NCI-H526 (cell line): ENCODE data around the gene CDC14B.
"Not testable (repeated sequence)": the region's sequence is repeated elsewhere in the genome, so short reads cannot be mapped to it uniquely, and the experiment has no call there.

ENCODE experiments used
- DNase-seq, 2 experiments: peaks; one replicate each; lab custom pipeline; 2025; lab: John Stamatoyannopoulos, UW

The CDC14B gene

GRCh38 chr9:96626912-96627311, 7.3 kb upstream of the CDC14B start:
- DNase-seq: no peak

- no peak for DNase-seq
Observed at GRCh38 chr9:96621618-96622017, 2.0 kb upstream of the CDC14B start.

- no peak for DNase-seq
Observed at GRCh38 chr9:96620832-96621269, 1.2 kb upstream of the CDC14B start.

DNA sequence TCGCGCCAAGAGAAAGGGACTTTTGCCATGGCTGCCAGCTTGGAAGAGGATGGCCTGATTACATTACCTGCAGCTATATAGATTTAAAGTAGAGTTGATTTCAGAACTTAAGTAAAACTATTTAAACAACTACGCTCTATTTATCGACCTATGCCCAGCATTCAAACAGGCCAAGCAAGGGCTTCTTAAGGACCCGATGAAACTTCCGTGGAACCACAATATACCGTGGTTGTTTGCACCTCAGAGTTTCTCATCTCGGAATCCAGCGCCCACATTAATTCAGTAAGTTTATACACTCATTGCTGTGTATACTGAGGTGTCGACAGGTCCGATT, 505 bp upstream of the CDC14B start:
- DNase-seq: no peak

- no peak for DNase-seq
Observed at GRCh38 chr9:96619124-96619465, 548 bp downstream of the CDC14B start.

DNA sequence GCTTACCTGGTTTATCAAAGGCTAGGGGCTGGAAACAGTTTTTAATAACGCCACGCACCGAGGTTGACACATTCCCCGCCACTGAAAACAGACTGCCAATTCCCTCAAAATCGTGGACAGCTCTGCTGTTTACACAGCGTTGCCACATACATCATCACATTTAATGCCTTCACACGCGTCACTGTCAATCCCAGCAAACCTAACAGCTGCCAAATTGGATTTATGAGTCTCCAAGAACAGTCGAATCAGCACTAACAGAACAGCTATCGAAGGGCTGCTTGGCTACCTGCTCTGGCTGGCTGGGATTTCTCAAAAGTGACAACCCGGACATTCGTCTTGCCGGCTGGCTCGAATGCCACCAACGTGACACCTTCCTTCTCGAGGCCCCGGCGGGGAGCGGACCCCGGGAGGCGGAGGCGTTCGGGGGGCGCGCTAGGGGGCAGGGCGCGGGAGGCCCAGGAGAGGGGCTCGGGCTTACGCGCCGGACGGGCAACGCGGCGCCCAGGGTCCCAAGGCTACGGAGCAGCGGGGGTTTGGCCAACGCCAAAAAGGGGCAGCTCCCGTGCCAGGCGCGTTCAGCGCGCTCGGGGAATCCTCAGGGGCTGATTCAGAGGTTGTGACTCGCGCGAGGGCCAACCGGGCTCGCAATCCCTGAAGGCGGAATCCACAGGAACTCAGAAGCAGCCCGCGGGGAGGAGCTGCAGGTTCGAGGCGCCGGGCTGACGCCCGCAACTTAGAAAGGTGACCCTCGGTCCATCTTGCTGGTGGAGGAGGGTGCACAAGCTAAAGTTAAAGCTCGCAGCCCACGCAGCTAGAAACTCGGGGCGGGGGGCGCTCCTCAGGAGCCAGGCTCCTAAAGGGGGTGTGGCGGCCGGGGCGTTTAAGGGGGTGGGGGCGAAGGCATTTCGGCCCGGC, 1.2 kb downstream of the CDC14B start:
- DNase-seq: peak in 1 of 2 experiments; percentile 29

DNA sequence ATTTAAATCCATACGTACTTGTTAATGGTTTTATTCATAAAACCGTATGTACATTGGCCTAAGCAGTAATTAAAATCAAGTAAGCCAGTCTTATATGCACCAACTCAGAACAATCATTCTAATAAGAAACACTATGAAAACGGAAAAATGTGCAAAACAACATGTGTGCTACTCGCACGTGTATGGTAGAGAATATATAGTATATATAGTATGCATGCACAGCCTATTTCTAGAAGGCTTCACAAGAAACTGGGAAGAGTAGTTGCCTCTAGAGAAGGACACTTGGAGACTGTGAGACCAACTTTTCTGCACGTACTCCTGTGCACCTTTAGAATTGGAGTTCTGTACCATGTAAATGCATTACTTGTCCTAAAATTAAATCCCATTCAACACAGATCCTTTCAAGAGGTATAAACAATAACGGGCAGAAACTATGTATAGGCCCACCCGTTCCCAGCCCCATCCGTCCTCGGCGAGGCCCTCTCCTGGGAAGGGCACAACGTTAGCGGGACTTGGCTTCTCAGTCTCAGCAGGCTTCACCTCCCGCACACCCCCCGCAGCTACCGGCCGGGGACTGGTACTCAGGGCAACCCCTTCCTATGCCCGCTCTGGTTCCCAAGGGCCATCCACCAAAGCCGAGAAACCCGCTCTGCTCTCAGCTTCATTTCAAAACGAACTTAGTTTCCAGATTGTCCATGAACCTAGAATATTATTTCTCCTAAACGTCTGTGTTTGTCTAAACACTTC, 2.0 kb downstream of the CDC14B start:
- no peak for DNase-seq

GRCh38 chr9:96616817-96617438, 2.7 kb downstream of the CDC14B start:
- DNase-seq: no peak

GRCh38 chr9:96615411-96615810, 4.2 kb downstream of the CDC14B start:
- no peak for DNase-seq

DNA sequence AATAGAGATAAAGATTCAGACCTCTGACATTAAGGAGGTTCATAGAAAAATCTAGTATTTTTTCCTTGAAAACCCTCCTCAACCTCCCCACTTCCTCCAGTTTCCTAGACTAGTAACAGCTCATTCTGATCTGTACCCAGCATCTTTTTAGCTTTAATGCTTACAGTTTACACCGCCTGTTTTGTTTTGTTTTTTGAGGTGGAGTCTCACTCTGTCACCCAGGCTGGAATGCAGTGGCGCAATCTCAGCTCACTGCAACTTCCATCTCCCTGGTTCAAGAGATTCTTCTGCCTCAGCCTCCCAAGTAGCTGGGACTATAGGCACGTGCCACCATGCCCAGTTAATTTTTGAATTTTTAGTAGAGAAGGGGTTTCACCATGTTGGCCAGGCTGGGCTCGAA, 5.0 kb downstream of the CDC14B start:
- DNase-seq: not testable (repeated sequence)

DNA sequence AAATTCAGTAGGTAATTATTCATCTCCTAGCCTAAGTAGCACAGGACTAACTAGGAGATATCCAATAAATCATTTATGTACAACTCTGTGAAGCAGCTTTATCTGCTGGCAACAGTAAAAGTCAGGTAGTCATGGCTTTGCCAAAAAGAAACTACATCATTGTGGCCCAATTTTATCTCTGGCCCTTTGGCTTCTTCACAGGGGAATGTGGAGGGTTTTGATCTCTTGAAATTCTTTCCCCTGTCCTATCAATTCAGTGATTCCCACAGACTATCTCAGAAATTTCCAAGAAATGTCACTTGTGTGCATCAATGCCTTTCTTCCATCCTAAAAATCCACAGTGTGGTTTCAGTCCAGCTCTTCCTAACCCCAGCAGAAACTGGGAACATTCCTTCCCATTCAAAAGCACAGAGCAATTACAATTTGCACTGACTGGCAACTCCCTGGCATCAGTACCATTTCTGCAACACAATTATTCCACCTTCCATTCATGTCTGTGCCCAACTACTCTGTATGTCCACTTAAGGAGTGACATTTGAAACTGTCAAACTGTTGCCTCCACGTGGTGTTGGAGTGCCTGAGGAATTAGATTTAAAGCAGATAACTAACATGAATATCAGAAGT, 6.6 kb downstream of the CDC14B start:
- DNase-seq: no peak

DNA sequence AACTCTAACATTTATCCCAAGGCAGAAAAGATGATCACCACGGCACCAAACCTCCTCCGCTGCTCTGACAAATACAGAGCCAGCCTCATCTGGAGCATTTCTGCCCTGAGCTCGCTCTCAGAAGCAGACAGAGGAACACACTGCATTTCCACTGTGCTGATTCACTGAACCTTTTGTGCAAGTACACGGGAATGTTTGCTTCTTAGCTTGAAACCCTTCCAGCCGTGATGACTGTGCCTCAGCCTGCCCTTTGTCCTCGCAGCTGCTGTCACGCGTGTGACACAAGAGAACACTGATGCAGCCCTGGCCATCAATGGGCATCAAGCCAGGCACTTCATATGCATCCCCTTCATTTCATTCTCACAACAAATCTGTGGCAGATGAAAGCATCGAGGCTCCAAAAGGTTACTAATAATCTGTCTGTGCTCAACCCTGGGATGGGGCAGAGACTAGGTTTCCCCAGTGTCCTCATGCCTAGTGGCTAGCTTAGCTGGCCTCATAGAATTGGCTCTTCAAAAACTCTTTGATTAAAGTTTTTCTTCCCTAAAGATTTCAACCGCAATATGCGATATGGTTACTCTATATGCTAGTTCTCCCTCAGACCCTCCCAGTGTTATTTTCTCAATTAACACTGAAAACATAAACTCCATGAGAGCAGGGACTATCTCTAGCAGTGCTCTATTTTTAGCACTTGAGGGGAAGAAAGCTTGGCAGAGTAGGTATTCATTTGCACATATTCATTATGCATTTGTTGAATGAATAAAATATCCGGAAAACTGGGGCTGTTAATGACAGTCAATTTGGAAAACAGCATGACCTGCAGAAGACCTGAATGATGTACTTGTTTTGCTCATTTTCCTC, 7.3 kb downstream of the CDC14B start:
- peak; percentile 13 to 28 for DNase-seq

GRCh38 chr9:96611302-96611701, 8.3 kb downstream of the CDC14B start:
- DNase-seq: no peak

- DNase-seq: no peak
Observed at GRCh38 chr9:96609732-96610131, 9.9 kb downstream of the CDC14B start.

DNA sequence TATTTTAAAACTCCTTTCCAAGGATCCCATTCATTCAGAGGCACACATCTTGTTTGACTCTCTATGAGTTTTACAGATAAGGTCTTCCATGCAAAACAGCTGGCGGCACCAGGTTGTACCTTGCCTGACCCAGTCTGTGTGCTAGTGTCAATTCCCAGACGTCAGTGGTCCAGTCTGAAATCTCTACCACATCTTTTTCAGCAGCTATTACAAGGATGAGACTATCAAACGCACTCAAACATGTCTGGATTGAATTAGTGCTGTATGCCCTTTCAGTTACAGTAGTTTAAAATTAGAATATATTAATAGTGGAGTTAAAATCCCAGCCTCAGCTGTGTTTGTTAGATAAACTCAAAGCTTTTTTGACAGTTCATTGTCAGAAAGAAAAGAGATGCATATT, 11.7 kb downstream of the CDC14B start:
- DNase-seq: peak; percentile 14 to 52

DNA sequence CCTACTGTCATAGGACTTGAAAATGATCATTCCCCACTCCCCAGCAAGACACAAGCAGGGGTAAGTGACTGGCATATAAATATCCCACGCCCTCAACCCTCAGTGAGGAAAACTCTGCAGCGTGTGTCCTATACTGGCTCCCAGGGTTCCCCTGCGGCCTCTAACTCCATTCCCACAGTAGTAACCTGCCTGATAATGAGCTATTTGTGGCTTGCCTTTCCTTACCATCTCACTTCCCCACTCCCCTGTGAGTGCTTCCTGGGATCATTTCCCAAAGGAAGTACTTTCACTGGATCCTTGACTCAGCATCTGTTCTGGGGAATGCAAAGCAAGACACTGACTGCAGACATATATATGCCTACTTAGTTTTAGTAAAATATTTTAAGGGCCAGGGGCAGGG, 14.3 kb downstream of the CDC14B start:
- no peak for DNase-seq

GRCh38 chr9:96604004-96604319, 15.7 kb downstream of the CDC14B start:
- no peak for DNase-seq

DNA sequence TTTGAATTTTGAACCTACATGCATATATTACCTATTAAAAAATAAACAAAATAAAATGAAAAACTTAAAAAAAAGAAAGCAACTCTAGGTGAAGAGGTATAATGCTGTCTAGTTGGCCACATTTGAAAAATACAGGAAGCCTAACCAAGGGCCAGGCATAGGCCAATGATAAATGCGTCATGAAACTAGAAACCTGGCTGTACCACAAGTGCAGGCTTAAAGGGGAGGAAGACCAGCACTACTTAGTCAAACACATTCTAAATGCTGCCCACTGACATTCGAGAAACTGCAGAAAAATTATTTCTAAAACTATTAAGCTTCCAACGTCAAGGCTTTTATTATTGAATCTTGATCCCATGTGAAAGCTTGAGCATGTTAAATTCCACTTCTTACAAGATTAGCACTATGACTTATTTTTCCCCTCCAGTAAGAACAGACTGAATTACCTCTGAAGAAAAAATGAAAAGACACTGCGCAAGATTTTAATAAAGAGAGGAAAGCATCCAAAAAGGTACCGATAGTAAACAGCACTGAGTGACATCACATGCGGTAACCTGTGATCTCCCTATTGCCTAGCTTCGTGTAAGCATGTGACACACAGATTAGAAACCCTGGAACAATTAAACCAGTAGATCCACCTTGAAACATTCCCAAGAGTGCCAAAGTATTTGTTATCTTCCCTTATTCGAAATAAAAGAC, 16.2 kb downstream of the CDC14B start:
- no peak for DNase-seq

DNA sequence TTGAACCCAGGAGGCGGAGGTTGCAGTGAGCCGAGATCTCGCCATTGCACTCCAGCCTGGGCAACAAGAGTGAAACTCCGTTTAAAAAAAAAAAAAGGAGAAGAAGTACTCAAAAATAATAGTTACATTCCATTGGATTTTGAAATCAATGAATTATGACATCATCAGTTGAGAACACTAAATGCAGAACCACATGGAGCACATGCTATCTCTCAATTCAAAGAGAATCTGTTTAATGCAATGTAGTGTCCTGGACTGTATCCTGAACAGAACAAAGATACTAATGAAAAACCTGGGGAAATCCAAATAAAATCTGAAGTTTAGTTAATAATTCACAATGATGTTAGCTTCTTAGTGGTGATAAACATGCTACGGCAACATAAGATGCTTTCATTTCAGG, 20.3 kb downstream of the CDC14B start:
- no peak for DNase-seq

GRCh38 chr9:96596601-96597111, 23.0 kb downstream of the CDC14B start:
- no peak for DNase-seq
